GM21423 (cell line): ENCODE measurements around the gene TACO1.
A peak's percentile ranks its signal among the peaks of the same experiment; 100 is the strongest.

Source experiments
- ATAC-seq: cut with Tn5 transposase; IDR thresholded peaks from one replicate; pipeline ENCODE4 v1.9.1; 2021; ENCODE audit warnings: mild to moderate bottlenecking, moderate library complexity; ENCODE audit not compliant: unreplicated experiment

Gene TACO1

DNA sequence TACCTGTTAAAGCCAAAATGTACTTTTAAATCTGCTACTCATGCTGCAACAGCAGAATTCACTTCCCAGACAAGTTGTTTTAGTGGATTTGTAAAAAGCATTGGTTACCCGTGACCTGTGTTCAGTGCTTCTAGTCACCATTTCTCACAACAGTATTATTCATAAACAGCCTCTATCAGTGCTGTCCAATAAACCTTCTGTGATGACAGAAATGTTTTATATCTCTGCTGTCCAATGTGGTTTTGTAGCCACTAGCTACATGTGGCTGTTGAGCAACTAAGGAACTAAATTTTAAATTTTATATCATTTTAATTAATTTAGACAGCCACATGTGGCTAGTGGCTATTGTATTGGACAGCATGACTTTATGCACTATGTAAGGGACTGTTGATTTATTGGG is 34.1 kb downstream of the TACO1 start:
- ATAC-seq: no peak

GRCh38 chr17:63635290-63635689 is 34.6 kb downstream of the TACO1 start:
- ATAC-seq: no peak

GRCh38 chr17:63635787-63636186 is 35.1 kb downstream of the TACO1 start:
- no peak for ATAC-seq

DNA sequence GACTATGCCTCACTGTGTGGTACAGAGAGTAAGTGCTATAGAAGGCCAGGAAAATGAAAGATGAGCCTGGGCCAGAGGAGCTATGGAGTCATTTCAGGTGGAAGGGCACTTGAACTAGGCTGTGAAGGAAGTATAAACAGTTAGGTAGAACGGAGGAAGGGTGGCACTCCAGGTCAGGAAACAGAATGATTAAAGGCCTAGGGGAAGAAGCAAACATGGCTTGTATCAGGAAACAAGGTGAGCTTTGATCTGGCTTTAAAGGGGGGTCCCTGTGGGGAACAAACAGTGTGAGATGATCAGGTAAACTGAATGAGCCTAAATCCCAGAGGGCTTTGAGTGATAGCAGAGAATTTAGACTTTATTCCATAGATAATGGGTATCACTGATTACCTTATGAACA is 38.4 kb downstream of the TACO1 start:
- ATAC-seq: no peak

GRCh38 chr17:63640038-63640437 is 39.3 kb downstream of the TACO1 start:
- ATAC-seq: no peak

DNA sequence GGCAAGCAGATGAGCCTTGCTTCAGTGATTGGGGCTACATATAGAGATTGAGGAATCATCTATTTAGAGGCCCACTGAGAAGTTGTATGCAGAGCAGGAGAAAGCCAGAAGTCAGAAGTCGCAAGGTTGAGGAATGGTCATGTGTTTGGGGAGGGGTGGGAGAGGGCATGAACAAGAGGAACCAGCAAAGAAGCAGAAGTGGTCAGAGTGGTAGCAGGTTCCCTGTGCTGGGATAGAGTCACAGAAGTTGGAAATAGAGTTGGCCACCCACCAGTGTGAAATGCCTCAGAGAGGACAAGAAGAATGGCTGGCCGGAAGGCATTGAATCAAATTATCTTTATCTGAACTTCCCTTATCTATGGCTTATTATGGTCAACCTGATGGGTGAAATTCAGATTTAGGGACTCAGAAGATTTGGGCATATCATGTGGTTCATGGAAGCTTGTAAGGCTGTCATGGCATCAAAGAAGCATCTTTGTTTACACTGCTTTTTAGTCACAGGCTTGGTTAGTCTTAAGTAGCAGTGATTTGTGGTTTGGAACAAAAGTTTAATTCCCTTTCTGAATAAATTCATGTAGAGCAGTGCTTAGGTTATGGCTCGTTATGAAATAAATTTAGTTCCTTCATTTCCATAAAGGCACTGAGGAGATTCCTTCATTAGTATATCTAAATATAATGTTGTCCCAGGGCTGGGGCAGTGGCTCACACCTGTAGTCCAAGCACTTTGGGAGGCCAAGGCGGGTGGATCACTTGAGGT is 41.2 kb downstream of the TACO1 start:
- no peak for ATAC-seq

DNA sequence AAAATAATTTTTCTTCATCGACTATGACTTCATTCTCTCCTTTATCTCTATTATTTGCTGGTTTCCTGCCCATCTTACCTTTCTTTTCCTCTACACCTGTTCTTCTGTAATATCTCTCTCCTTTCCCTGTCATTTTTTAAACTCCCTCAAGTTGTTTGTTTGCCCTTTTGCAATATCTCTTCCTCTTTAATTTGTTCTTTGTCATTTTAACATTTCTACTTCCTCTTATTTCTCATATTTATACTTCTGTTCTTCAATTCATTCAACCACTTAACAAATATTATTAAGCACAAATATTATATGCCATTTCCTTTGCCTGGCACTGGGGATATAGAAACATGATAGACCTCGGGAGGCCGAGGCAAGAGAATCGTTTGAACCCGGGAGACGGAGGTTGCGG is 44.2 kb downstream of the TACO1 start:
- ATAC-seq: no peak

DNA sequence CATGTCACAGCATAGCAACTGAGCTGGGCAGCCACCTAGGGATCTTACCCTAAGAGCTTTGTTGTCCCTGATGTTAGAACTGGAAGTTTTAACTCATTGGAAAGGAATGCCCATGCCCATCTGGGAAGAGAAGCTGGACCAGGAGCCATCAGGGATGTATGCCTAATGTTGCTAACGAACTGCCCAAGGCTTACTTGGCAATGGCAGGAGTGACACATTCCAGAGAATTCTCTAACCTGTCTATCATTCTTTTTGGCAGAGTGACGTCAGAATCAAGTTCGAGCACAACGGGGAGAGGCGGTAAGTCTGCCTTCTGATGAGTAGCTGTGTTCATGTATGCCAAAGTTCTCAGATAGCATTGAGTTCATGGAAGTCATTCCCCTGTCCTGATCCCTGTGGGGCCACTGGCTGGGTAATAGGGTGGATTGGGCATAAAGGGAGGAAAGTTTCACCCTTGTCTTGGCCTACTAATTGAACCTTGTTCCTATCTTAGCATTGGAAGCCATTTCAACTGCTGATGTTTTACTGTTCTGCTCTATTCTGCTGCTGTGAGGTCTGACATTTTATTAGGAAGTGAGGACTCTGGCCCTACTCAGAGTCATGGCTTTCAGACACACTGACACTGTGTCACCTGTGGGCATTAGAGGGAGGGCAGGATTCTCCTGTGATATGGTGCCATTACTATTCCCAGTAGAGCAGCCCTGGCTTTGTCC is 45.2 kb downstream of the TACO1 start:
- peak; percentile 58 for ATAC-seq

DNA sequence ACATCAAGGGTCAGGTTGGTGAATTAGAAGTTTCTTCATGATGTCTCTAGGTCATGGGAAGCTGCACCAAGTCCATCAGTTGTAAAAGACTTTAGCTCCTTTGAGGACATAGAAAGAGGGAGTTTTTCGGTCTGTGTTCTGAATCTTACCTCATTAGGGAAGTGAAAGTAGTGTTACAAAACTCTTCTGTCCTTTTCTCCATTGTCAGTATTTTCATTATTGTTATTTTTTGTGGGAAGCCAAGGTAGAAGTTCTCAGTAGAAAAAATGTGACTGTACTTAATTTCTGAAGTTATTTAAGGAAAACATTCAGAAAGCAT is 45.8 kb downstream of the TACO1 start:
- ATAC-seq: peak; percentile 86

DNA sequence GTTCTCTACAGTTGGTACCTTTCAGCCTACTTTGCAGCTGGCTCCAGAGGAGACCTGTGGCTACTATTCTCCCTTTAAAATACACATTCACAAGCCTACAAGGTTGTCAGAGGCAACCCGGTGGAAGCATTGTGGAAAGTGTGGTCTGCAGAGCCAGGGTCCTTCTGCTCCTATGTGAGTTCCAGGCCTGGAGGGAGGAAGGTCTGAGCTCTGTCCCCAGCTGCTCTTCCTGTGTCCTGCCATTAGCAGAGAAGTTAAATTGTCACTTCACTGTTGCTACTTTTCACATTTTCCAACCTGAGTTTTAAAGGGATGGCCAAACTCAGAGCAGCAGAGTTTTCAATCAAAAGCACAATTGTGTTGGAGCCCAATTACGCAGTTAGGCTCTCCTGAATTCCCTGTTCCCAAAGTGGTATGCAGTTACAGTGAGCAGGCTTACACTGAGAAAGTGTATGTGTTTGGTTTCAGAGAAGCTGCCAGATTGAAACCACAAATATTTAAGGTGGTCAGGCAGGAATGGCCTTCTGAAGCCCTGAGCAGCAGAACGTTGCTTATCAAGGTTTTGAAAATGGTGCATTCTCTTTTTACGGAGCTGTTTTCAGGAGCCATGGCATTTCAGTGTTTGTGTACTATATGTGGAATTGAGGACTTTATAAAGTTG is 46.5 kb downstream of the TACO1 start:
- no peak for ATAC-seq

DNA sequence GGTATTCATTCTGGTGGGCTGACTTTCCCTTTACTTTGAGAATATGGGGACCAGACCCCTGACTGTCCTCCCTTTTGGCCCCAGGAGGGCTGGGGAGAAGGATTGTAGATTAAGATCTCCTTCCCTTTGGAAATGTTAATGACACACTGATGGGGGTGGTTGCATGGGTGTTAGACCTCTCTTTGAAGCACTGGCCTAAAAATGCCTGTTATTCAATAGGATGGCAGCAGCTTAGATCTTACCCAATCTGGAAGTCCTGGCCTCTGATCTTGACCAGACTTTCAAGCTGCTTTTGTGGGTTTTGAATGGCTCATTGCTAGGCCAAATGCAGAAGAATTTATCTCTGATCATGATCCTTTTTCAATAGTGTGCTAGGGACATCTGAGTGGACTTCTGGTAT is 47.2 kb downstream of the TACO1 start:
- ATAC-seq: no peak

DNA sequence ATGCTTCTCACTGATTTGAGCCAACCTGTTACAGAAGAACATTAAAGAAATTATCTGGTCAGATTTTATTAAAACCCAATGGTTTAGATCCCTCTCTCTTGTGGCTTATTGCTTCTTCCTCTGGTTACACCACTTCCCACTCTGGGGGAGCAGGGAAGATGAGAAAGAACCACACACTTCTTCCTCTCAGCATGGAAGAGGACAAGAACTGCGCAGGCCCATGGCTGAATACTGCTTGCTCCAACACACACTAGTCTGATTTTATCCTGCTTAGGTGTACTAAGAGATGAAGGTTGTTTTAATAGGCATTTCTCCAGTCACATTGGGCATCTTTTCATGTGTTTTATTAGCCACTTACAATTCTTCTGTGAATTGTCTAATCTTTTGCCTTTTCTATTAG is 49.1 kb downstream of the TACO1 start:
- no peak for ATAC-seq

- no peak for ATAC-seq
These were observed 51.4 kb downstream of the TACO1 start for GRCh38 chr17:63652106-63652505.

DNA sequence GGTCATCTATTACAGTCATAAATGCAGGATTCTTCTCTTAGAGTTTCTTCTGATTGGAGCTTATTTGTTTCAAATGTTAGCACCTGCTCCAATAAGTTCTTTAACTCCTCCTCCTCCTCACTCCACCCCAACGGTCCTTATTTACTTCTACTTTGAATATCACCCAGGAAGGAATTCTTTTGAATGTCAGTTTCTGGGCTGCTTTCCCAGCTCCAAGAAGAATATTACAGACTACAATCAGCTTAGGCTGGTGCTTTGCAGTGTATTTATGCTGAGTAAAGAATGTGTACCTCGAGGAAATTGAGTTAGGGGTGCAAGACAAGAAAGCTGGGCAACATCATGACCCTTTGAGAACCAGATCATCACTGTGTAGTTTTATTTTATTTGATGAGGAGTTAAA is 52.4 kb downstream of the TACO1 start:
- ATAC-seq: no peak

DNA sequence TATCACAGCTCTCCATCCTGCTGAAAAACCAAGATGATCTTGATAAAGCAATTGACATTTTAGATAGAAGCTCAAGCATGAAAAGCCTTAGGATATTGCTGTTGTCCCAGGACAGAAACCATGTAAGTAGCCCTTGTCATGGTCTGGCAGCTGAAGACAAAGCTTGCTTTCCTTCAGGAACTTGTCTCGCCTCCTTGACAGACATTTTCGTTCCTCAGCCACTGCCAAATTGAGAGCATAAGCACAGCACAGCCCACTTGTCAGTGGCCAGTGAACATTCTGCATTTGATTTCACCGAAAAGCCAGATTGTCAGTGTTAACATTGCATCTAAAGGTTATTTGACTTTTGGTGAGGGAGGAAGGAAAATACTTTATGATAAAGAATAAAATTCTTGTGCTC is 57.1 kb downstream of the TACO1 start:
- ATAC-seq: no peak
